ENCODE data around the gene TMEM120B.

Gene TMEM120B

GRCh38 chr12:121805171-121806008 is 92.8 kb downstream of the TMEM120B start (continued):
- TF ChIP-seq PATZ1 (tag by site-specific recombination; IDR thresholded peaks at IDR 0.05) (peak; percentile 18; the same call in 1 of the 2 replicates), ZNF571 (tag by site-specific recombination; IDR thresholded peaks at IDR 0.05) (no peak), SP2 (tag by site-specific recombination; IDR thresholded peaks at IDR 0.05) (peak; percentile 23; the same call in 1 of the 2 replicates), ZNF341 (tag by site-specific recombination; IDR thresholded peaks at IDR 0.05; ENCODE audit: low read depth) (peak; percentile 46; the same call in 1 of the 2 replicates), ZNF394 (tag by site-specific recombination; IDR thresholded peaks at IDR 0.05; ENCODE audit: borderline replicate concordance) (peak; percentile 26; the same call in 1 of the 2 replicates), BCL11A (tag by site-specific recombination; IDR thresholded peaks at IDR 0.05; ENCODE audit: low read depth) (no peak), IKZF3 (tag by site-specific recombination; IDR thresholded peaks at IDR 0.05) (peak; percentile 58; the same call in 1 of the 2 replicates), ZNF211 (tag by site-specific recombination; IDR thresholded peaks at IDR 0.05; ENCODE audit: low read depth) (no peak), ZNF155 (tag by site-specific recombination; IDR thresholded peaks at IDR 0.05) (no peak), PBX3 (CRISPR knock-in tag; IDR thresholded peaks at IDR 0.05) (no peak), KLF10 (tag by site-specific recombination; IDR thresholded peaks at IDR 0.05) (peak; percentile 59; the same call in 1 of the 2 replicates), ZNF843 (tag by site-specific recombination; IDR thresholded peaks at IDR 0.05) (no peak), ZNF558 (tag by site-specific recombination; IDR thresholded peaks at IDR 0.05) (no peak), PRDM10 (tag by site-specific recombination; IDR thresholded peaks at IDR 0.05) (peak; percentile 94), ZNF112 (tag by site-specific recombination; IDR thresholded peaks at IDR 0.05) (no peak), ZNF549 (tag by site-specific recombination; IDR thresholded peaks at IDR 0.05) (no peak), ZNF354C (tag by site-specific recombination; IDR thresholded peaks at IDR 0.05; ENCODE audit: borderline replicate concordance, low read depth) (no peak), ZNF776 (tag by site-specific recombination; IDR thresholded peaks at IDR 0.05; ENCODE audit: borderline replicate concordance) (no peak), ZNF560 (tag by site-specific recombination; IDR thresholded peaks at IDR 0.05; ENCODE audit: borderline replicate concordance) (no peak), ZNF555 (tag by site-specific recombination; conservative IDR thresholded peaks at IDR 0.05) (no peak), ZBTB8A (tag by site-specific recombination; IDR thresholded peaks at IDR 0.05) (peak; percentile 41), ATF2 (tag by site-specific recombination; IDR thresholded peaks at IDR 0.05; ENCODE audit: low read depth) (no peak), ZNF449 (tag by site-specific recombination; IDR thresholded peaks at IDR 0.05) (peak; percentile 71; the same call in 1 of the 2 replicates), ZNF366 (tag by site-specific recombination; conservative IDR thresholded peaks at IDR 0.05) (peak; percentile 69; the same call in 1 of the 2 replicates), ZNF18 (tag by site-specific recombination; IDR thresholded peaks at IDR 0.05) (no peak), ZNF239 (tag by site-specific recombination; IDR thresholded peaks at IDR 0.05) (no peak)

Measured in HEK293 (cell line).